Right lobe of liver (tissue), 6 donors: ENCODE measurements around the gene SLC19A2. TPM values are rescaled to one million over a fixed set of nuclear protein-coding genes. Genes with fewer than 3 reads are reported as not detected.

ENCODE experiments used
- ATAC-seq, 4 donors: fragments of 200-7000 bp; cut with Tn5 transposase; one replicate each; pipeline ENCODE4 v1.9.1; 2020; ENCODE audit warnings: mild to moderate bottlenecking in 4 of 4, moderate library complexity in 4 of 4
- DNase-seq, 3 donors: peaks; one replicate each; pipeline ENCODE4 v3.0.0-alpha.2; 2020
- H3K27ac ChIP-seq, 3 donors: fragments of 200-600 bp; one replicate each; pipeline ENCODE4 v1.8.0; 2022
- H3K27me3 ChIP-seq, 2 donors: fragments of 200-600 bp; one replicate each; pipeline ENCODE4 v1.8.0; 2022
- H3K36me3 ChIP-seq, 4 donors: fragments of 200-600 bp; sonication (generic) in 1 of 4; one replicate each; pipeline versions ENCODE4 v1.5.1 to v1.8.0; 2017 to 2022; ENCODE audit warnings: control low read depth in 1 of 4
- H3K4me1 ChIP-seq, 4 donors: fragments of 200-600 bp; sonication (generic) in 1 of 4; one replicate each; pipeline versions ENCODE4 v1.5.1 to v1.8.0; 2017 to 2022; ENCODE audit warnings: control low read depth in 1 of 4
- H3K4me3 ChIP-seq, 3 donors: fragments of 200-600 bp; one replicate each; pipeline ENCODE4 v1.8.0; 2022
- H3K9me3 ChIP-seq, 4 donors: fragments of 200-600 bp; sonication (generic) in 1 of 4; one replicate each; pipeline versions ENCODE4 v1.5.1 to v1.8.0; 2017 to 2022; ENCODE audit warnings: control low read depth in 1 of 4
- CTCF ChIP-seq, 4 donors: fragments of 200-600 bp in 3 of 4; fragments of 450-650 bp in 1 of 4; IDR thresholded peaks; one replicate each; pipeline versions ENCODE4 v1.5.1 to v1.8.0; 2016 to 2022; ENCODE audit warnings: antibody characterized with exemption in 4 of 4, mild to moderate bottlenecking in 2 of 4
- POLR2A ChIP-seq: fragments of 450-650 bp; IDR thresholded peaks from one replicate; pipeline ENCODE4 v1.6.1; 2017; ENCODE audit warnings: antibody characterized with exemption, mild to moderate bottlenecking
- WGBS: methylation state at CpG from one replicate; pipeline ENCODE4 v1.1.6; 2018; ENCODE audit warnings: low coverage, low lambda C conversion rate; ENCODE audit not compliant: insufficient coverage; ENCODE audit errors: missing lambda C conversion rate; 5-methylcytosine and 5-hydroxymethylcytosine counted together
- intact Hi-C, 2 donors: fragments of 100-400 bp; cut with DNase I; formaldehyde crosslinking; loops; one replicate each; pipeline versions ENCODE4 v1.11.2 to v1.14.1; 2022
- total RNA-seq, 6 experiments: library from RNA; depleted of rRNA in 2 of 6; stranded (reverse); fragments of >200 nt in 2 of 6; fragmentation: NEBNext Ultra II Directional in 3 of 6; extraction: Animal tissue kit (Norgen Biotek cat#: 25700) in 3 of 6; gene quantifications; one replicate each; pipeline versions ENCODE4 v1.1.0 to v1.2.4, GENCODE V29; 2016 to 2023
- donor health status: DM: no; HTN: yes; CAD: no.
- donor health status: DM: no; HTN: no; CAD: no.
- donor health status: DM: no; HTN: no; CAD: no.
- donor health status: DM: no; HTN: yes; CAD: no.
- donor health status: DM: no; HTN: yes; CAD: no.

Gene SLC19A2
- total RNA-seq, 6 experiments from 2014 or later: 7.1 to 12.7 (median 8.1) TPM

GRCh38 chr1:169529068-169529642 lies 43.4 kb upstream of the SLC19A2 start:
- DNase-seq (no peak), ATAC-seq (peak in 2 of 4 donors; percentile 25 to 80)
- Histone ChIP-seq H3K27me3 (no peaks in the 10 kb centered on the region), H3K9me3 (no peaks in the 10 kb centered on the region), H3K4me1 (peaks cover 0 to 14% (median 3%) of the 10 kb centered on the region in 4 donors), H3K4me3 (no peak overlapping the region), H3K36me3 (peaks cover 0 to 73% (median 25%) of the 10 kb centered on the region in 4 donors), H3K27ac (peak overlapping the region in 2 of 3 donors; percentile 4 to 12)
- 38% methylated on average over 3 of the region's 3 CpGs for WGBS
- intact Hi-C loops: no loop called here
- TF ChIP-seq POLR2A: no peak
- TF ChIP-seq CTCF (IDR thresholded peaks at IDR 0.05): no peak

- ATAC-seq (no peak), DNase-seq (no peak)
- TF ChIP-seq CTCF (IDR thresholded peaks at IDR 0.05) (no peak), POLR2A (no peak)
- Histone ChIP-seq H3K4me3 (no peak overlapping the region), H3K9me3 (no peaks in the 10 kb centered on the region), H3K4me1 (peaks cover 0 to 15% (median 7%) of the 10 kb centered on the region in 4 donors), H3K27ac (peak overlapping the region in 2 of 3 donors; percentile 4 to 12), H3K27me3 (no peaks in the 10 kb centered on the region), H3K36me3 (peaks cover 0 to 75% (median 25%) of the 10 kb centered on the region in 4 donors)
- intact Hi-C loops: no loop called here
- WGBS: 51% methylated on average over 9 of the region's 9 CpGs
These were observed 42.7 kb upstream of the SLC19A2 start for GRCh38 chr1:169528215-169529067.

GRCh38 chr1:169527451-169528214 lies 41.9 kb upstream of the SLC19A2 start:
- Histone ChIP-seq H3K27ac (no peak overlapping the region), H3K4me3 (no peak overlapping the region), H3K27me3 (no peaks in the 10 kb centered on the region), H3K9me3 (no peaks in the 10 kb centered on the region), H3K36me3 (peaks cover 0 to 83% (median 29%) of the 10 kb centered on the region in 4 donors), H3K4me1 (peaks cover 0 to 15% (median 7%) of the 10 kb centered on the region in 4 donors)
- intact Hi-C loops: no loop called here
- ATAC-seq (no peak), DNase-seq (no peak)
- TF ChIP-seq CTCF (IDR thresholded peaks at IDR 0.05) (no peak), POLR2A (no peak)
- 75% methylated on average over 5 of the region's 5 CpGs for WGBS

GRCh38 chr1:169527001-169527400 lies 41.3 kb upstream of the SLC19A2 start:
- Histone ChIP-seq H3K4me3 (no peak overlapping the region), H3K27me3 (no peaks in the 10 kb centered on the region), H3K9me3 (no peaks in the 10 kb centered on the region), H3K4me1 (peaks cover 0 to 15% (median 7%) of the 10 kb centered on the region in 4 donors), H3K36me3 (peaks cover 0 to 88% (median 32%) of the 10 kb centered on the region in 4 donors), H3K27ac (no peak overlapping the region)
- DNase-seq (no peak), ATAC-seq (no peak)
- TF ChIP-seq CTCF (IDR thresholded peaks at IDR 0.05) (no peak), POLR2A (no peak)
- 80% methylated on average over 3 of the region's 3 CpGs for WGBS
- intact Hi-C loops: no loop called here
